NCI-H345 treated with DMSO at 0.1 percent for 48 hours (cell line): ENCODE measurements around the gene RRP15.
A peak's percentile ranks its signal among the peaks of the same experiment; 100 is the strongest.

Experiments
- DNase-seq: peaks from one replicate; lab custom pipeline; 2025; ENCODE audit not compliant: unreplicated experiment; lab: John Stamatoyannopoulos, UW

RRP15 gene

DNA sequence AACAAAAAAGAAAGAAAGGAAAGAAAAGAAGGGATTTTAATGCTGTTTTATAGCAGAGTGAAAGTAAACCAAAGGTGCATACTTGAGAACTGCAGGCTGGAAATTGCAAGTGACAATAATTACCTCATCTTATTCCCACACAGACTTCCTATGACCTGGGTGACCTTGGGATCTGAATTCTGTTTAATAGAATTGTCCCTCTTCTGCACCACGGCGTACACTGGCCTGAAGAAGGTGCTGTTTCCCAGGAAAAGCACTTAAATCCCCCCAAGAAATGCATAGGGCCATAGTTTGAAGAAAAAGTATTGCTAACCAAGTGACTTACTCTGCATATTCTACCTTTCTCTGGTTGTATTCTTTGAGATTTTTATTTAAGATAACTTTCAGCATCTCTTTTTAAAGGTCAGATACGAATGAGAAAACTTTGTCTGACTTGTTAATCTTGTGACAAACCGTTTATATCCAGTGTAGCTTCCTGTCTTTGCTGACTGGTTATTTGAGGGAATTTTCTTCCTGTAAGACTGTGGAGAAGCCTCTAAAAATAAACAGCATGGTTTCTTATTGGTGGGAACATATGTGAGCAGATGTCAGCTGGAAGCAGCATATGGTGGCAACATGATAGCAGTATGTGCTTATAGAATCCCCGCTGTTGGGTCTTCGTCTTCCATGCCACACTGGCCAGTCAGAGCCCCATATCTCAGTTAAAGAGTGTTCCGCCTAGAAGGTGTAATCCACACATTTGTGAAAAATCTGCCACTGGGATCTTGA is 76.4 kb downstream of the RRP15 start:
- no peak for DNase-seq

DNA sequence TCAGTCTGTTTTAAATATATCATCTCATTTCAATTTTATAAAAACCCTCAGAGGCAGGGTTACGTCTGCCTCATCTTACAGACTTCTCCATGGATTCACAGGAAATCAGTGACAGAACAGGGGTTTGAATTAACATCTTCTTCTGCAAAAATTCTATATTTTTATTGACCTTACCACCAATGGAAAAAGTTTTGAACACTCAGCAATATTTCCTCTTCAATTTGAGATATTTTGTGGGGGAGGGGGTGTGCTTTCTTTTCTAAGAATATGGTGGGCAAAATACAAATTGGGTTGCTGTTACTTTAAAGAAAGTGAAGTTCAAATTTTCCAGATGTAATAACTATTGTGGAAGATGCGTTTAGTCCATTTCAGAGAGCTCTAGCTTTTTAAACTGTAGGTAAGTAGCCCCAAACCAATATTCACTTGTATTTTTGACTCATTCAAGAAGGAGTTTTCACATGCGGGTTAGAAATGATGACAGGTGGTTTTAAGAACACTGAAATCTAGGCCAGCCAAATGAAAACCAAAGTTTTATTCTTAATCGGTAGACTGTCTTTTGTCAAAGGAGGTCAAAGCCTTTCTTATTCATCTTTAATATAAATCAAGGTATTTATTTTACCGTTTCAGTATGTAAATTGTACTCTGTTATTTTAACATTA is 77.5 kb downstream of the RRP15 start:
- no peak for DNase-seq

- peak; percentile 59 for DNase-seq
Observed at GRCh38 chr1:218363141-218363540, 78.0 kb downstream of the RRP15 start.

DNA sequence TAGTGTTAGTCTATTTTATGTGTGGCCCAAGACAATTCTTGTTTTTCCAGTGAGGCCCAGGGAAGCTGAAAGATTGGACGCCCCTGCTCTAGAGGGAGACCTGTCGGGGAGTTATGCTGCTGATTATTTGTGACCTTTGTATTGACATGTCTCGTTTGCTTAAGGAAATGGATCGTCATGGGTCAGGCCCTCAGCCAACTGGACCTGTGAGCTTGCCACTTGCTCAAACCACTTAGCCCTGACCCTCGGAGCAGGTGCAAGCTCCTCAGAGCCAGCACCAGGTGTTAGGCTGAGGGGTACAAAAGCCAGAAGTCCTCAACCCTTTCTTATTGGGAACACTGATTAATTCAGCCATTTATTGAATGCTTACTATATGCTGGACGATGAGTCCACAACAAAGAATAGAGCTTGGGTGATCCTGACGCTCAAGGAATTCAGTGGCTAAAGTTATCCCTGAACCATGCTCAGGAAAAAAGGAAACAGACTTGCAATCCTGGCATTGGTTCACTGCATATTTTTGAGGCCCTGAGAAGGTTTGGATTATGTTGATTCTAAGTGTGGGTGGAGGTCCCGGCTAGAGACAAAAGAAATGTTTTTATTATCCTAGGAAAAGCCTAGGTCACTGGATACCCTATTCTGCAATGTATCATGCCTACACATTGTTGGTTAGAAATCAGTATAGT is 79.1 kb downstream of the RRP15 start:
- no peak for DNase-seq

GRCh38 chr1:218365226-218365999 is 80.3 kb downstream of the RRP15 start:
- DNase-seq: no peak

GRCh38 chr1:218366322-218367052 is 81.4 kb downstream of the RRP15 start:
- peak; percentile 94 for DNase-seq

- no peak for DNase-seq
Observed at GRCh38 chr1:218367118-218367517, 82.0 kb downstream of the RRP15 start.

- no peak for DNase-seq
Observed at GRCh38 chr1:218368686-218369085, 83.6 kb downstream of the RRP15 start.

DNA sequence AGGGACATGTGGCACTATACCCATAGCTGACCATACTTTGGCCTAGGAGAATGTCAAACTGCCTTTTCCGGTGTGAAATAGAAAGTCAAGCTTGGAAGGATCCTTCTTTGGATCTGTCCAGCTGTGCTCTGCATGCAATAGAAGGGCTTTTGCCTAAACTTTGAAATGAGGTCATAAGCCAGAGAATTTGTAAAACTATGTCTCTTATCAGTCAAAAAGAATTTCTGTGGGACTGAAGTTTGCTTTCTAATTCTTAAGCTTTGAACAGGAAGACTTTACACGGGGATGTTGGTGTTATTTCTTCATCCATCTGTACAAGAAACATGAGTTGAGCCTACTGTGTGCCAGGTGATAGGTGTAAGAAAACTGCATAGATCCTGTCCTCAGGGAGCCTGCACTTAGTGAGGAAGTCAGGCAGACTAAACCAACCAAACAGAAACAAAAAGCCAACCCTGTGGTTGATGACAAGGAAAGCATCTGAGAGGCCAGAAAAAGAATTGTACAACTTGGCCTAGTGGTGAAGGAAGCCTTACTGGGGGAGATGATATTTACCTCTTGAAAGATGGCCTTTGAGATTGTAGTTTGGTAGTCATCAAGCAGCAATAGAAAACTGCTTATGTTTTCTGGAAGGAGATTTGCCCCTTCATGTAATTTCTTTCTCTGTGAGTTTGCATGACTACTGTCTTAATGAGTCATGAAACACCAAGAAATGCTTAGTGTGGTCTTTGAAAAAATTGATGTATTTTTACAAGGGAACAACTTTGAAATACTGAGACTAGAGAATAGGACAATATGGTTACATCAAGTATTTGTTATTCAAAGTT is 84.8 kb downstream of the RRP15 start:
- no peak for DNase-seq

DNA sequence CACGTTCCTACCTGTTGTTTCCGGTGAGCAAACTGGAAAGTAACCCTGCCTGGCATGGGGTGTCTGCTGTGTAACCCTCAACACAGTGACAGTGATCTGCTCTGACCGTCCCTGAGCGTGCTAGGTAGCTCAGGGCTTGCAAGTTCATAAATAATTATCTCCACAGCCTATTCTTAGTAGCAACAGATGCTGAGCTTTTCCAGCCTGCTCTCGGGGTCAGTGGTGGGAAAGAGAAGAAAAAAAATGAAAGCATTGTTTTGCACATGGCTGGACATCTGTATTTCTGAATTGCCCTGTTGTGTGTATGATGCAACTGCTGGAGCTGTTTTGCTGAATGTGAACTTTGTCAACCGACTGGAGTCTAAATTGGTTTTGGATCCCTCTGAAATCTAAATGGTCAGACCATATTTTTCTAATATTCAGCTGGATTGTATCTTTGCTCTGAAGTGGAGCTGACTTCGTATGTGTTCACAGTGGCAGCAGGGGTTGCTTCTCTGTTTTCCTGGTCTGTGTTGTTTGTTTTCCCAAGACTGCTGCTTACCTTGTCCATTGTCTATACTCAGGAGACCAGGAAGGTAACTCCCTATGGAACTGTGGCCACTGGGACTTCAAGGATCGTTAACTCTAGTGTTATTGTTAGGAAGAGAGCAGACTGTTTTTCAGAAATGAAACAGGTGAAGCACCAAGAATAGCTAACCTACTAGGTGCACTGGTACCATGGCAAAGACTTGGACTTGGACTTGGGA is 87.0 kb downstream of the RRP15 start:
- peak; percentile 91 for DNase-seq

- no peak for DNase-seq
Observed at GRCh38 chr1:218374401-218375353, 89.6 kb downstream of the RRP15 start.

DNA sequence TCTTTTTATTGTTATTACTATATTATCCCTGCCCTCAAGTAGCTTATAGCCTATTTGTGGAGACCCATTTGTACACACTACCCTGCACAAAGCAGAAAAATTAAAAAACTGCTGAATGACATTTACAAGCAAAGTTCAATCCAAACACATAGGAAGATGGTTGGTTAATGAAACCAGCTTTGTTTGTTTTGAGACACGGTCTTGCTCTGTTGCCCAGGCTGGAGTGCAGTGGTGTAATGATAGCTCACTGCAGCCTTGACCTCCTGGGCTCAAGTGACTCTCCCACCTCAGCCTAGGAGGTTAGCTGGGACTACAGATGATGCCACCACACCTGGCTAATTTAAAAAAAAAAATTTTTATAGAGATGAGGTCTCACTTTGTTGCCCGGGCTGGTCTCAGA is 91.6 kb downstream of the RRP15 start:
- DNase-seq: no peak

DNA sequence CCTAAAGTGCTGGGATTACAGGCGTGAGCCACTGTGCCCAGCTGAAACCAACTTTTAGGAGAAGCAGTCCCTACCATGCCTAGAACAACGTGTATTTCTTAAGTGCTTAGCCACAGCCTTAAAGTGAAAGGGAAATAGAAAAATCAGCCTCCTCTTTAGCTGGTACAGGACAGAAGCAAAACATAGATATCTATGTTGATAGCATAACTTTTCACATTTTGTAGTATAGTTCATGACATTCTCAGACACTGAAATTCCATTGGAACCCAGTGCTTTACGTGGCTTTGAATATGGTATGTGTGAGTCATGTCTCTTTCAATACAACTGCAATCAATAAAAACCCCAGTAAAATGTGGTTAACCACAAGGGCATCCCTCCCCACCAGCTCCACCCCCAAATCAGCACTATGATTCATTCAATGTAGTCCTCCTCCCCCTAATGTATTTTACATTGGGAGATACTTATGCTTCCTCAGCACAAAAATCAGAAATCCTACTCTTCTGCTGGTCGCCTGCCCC is 92.1 kb downstream of the RRP15 start:
- DNase-seq: no peak

DNA sequence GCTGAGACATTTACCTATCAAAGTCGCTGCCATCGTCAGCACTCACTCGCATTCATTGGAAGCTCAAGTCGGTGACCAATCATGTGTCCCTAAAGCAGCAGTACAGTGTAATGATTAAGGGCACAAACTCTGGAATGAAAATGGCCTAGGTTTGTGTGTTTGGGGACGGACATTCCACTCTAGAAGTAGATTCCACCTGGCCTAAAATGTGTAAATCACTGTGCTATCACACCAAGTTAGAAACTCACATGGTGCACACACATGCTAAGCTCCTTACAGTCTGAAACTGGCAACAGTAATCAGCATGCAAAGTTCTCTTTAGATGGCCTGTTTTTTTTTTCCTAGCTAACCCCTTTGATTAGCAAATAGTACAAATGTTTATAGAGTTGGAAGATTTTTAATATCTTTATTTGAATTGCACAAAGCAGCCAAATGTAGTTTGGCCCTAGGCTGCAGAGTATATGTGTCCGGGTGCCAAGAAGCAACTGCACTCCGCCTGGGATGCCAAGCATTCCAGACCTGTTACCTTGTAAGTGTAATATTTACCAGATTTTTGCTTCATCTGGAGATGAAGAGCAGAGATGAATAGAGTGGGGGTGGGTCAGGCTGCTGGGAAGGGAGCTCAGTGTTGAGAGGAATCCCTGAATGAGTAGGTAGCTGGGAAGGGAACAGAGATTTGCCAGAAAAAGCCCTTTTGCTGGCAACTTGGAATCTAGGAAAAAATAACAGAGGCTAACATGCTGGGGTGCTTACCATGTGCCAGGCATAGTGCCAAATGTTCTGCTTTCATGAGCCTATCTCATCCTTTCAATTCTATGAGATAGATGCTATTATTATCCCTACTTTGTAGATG is 95.3 kb downstream of the RRP15 start:
- DNase-seq: peak; percentile 78

GRCh38 chr1:218382261-218382660 is 97.2 kb downstream of the RRP15 start:
- DNase-seq: no peak

- DNase-seq: no peak
Observed at GRCh38 chr1:218383051-218383450, 98.0 kb downstream of the RRP15 start.

- DNase-seq: no peak
Observed at GRCh38 chr1:218383681-218384080, 98.6 kb downstream of the RRP15 start.
